HepG2 (cell line): ENCODE data around the gene FCN1.

ENCODE experiments used
- BRCA1 ChIP-seq: sonication (generic); formaldehyde crosslinking; IDR thresholded peaks from 2 replicates; pipeline ENCODE4 v1.4.0; 2020; ENCODE audit warnings: missing genetic modification reagents
- CTCF ChIP-seq: sonication (generic); formaldehyde crosslinking; IDR thresholded peaks from 2 replicates; pipeline ENCODE4 v1.5.0; 2020; ENCODE audit warnings: mild to moderate bottlenecking, missing genetic modification reagents, moderate library complexity
- GZF1 ChIP-seq: sonication (generic); formaldehyde crosslinking; IDR thresholded peaks from 2 replicates; pipeline ENCODE4 v1.5.1; 2020; ENCODE audit warnings: mild to moderate bottlenecking, missing genetic modification reagents
- PBX3 ChIP-seq: sonication (generic); formaldehyde crosslinking; IDR thresholded peaks from 2 replicates; pipeline ENCODE4 v1.8.1; 2023; ENCODE audit warnings: missing genetic modification reagents, inconsistent platforms, borderline replicate concordance
- PREB ChIP-seq: sonication (generic); formaldehyde crosslinking; IDR thresholded peaks from 2 replicates; pipeline ENCODE4 v1.4.0; 2020; ENCODE audit warnings: missing genetic modification reagents
- RBFOX2 ChIP-seq: fragments of 200-400 bp; formaldehyde crosslinking; IDR thresholded peaks from 2 replicates; pipeline ENCODE4 v1.6.1; 2017; ENCODE audit warnings: low read depth, mild to moderate bottlenecking, low read length
- SMARCE1 ChIP-seq: fragments of 450-650 bp; IDR thresholded peaks from 2 replicates; pipeline ENCODE4 v1.6.1; 2017; ENCODE audit warnings: borderline replicate concordance
- SRY ChIP-seq: sonication (generic); formaldehyde crosslinking; IDR thresholded peaks from 2 replicates; pipeline ENCODE4 v1.8.0; 2022; ENCODE audit warnings: mild to moderate bottlenecking, missing genetic modification reagents
- TOPORS ChIP-seq: sonication (generic); formaldehyde crosslinking; IDR thresholded peaks from 2 replicates; pipeline ENCODE4 v1.8.0; 2023; ENCODE audit warnings: mild to moderate bottlenecking, missing genetic modification reagents
- USF2 ChIP-seq, 2 experiments: sonication (generic) in 1 of 2; formaldehyde crosslinking in 1 of 2; IDR thresholded peaks; 2 replicates each; pipeline versions ENCODE4 v1.5.1 to v1.6.1; 2011 to 2020; ENCODE audit warnings: borderline replicate concordance in 1 of 2, low read depth in 1 of 2, low read length in 1 of 2, mild to moderate bottlenecking in 1 of 2, missing genetic modification reagents in 1 of 2, moderate library complexity in 1 of 2
- ZNF20 ChIP-seq: sonication (generic); formaldehyde crosslinking; IDR thresholded peaks from 2 replicates; pipeline ENCODE4 v1.4.0; 2020; ENCODE audit warnings: mild to moderate bottlenecking, moderate library complexity, missing genetic modification reagents
- ZNF451 ChIP-seq: sonication (generic); formaldehyde crosslinking; IDR thresholded peaks from 2 replicates; pipeline ENCODE4 v1.5.0; 2020; ENCODE audit warnings: mild to moderate bottlenecking, missing genetic modification reagents
- ZNF567 ChIP-seq: sonication (generic); formaldehyde crosslinking; IDR thresholded peaks from 2 replicates; pipeline ENCODE4 v1.8.1; 2023; ENCODE audit warnings: mild to moderate bottlenecking, missing genetic modification reagents, borderline replicate concordance

GRCh38 chr9:134962065-134962972 is 44.6 kb upstream of the FCN1 start:
- TF ChIP-seq USF2 (IDR thresholded peaks at IDR 0.05; ENCODE audit: low read depth, low read length) (no peak), USF2 (CRISPR knock-in tag; IDR thresholded peaks at IDR 0.05; ENCODE audit: borderline replicate concordance) (no peak), TOPORS (CRISPR knock-in tag) (no peak), ZNF20 (CRISPR knock-in tag) (no peak), CTCF (no peak), RBFOX2 (no peak), SRY (CRISPR knock-in tag) (no peak), GZF1 (CRISPR knock-in tag) (no peak), PREB (CRISPR knock-in tag) (no peak), BRCA1 (CRISPR knock-in tag) (no peak), SMARCE1 (no peak), ZNF451 (CRISPR knock-in tag) (no peak), ZNF567 (no peak), PBX3 (CRISPR knock-in tag) (no peak)
